Prostate gland (tissue), 2 donors: ENCODE results near the gene KIZ.

ENCODE experiments used
- CTCF ChIP-seq, 4 experiments: fragments of 200-600 bp in 2 of 4; fragments of 450-650 bp in 2 of 4; sonication (generic) in 2 of 4; IDR thresholded peaks; 1 replicate in 3 of 4; 2 replicates in 1 of 4; pipeline ENCODE4 v1.5.1; 2016 to 2019; ENCODE audit warnings: antibody characterized with exemption in 4 of 4, mild to moderate bottlenecking in 2 of 4, moderate library complexity in 2 of 4
- POLR2A ChIP-seq: fragments of 450-650 bp; IDR thresholded peaks from one replicate; pipeline ENCODE4 v1.6.1; 2016; ENCODE audit warnings: antibody characterized with exemption, mild to moderate bottlenecking
- POLR2AphosphoS5 ChIP-seq: sonication (generic); formaldehyde crosslinking; IDR thresholded peaks from one replicate; pipeline ENCODE4 v1.6.1; 2017; ENCODE audit warnings: antibody characterized with exemption

DNA sequence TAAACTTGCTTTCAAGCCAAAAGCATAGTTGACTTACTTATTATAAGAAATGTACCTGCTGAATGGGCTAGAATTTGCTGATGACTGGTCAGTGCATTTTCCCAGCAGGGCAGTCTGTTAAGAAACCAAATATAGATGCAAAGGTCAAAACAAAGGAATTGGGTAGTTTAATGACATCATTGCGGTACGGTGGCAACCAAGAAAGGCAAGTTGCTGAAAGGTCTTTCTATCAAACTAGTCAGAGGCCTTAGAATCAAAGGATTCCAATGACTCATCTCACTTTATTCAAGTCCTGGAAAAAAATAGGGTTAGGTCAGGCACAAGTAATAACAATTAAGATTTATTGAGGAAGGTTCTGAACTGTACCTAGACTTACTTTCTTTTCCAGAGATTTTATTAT, 76.4 kb downstream of the KIZ start:
- no peak for TF ChIP-seq CTCF (IDR thresholded peaks at IDR 0.05)
- TF ChIP-seq POLR2AphosphoS5, result no peak
- TF ChIP-seq POLR2A, result no peak
